ENCODE data around the gene CEP120.
"Not testable (repeated sequence)": the region's sequence is repeated elsewhere in the genome, so short reads cannot be mapped to it uniquely, and the experiment has no call there.

The CEP120 gene

GRCh38 chr5:123401320-123401719 lies 21.9 kb downstream of the CEP120 start:
- H3K9me3 Mint-ChIP-seq: no peaks in the 10 kb centered on the region
- H3K4me3 Mint-ChIP-seq: no peak overlapping the region
- no peak overlapping the region for H3K27ac Mint-ChIP-seq
- H3K4me1 Mint-ChIP-seq: no peaks in the 10 kb centered on the region
- TF ChIP-seq CTCF (IDR thresholded peaks at IDR 0.05; ENCODE audit: unreplicated experiment in 3 of 3): no peak
- peaks cover 65% of the 10 kb centered on the region for H3K36me3 Mint-ChIP-seq (ENCODE audit: low read depth)
- no peaks in the 10 kb centered on the region for H3K27me3 Mint-ChIP-seq (ENCODE audit: low read depth)

- H3K27ac Mint-ChIP-seq; H3K27me3 Mint-ChIP-seq (ENCODE audit: low read depth); H3K4me1 Mint-ChIP-seq; H3K9me3 Mint-ChIP-seq; H3K4me3 Mint-ChIP-seq: not testable (repeated sequence)
- peaks cover 61% of the 10 kb centered on the region for H3K36me3 Mint-ChIP-seq (ENCODE audit: low read depth)
These were observed 22.3 kb downstream of the CEP120 start for GRCh38 chr5:123400870-123401291.

GRCh38 chr5:123398058-123398733 lies 25.0 kb downstream of the CEP120 start:
- Mint-ChIP-seq H3K4me3 (no peak overlapping the region), H3K4me1 (no peaks in the 10 kb centered on the region), H3K9me3 (no peaks in the 10 kb centered on the region), H3K27ac (no peak overlapping the region), H3K27me3 (ENCODE audit: low read depth) (no peaks in the 10 kb centered on the region), H3K36me3 (ENCODE audit: low read depth) (peaks cover 57% of the 10 kb centered on the region)
- no peak for TF ChIP-seq CTCF (IDR thresholded peaks at IDR 0.05; ENCODE audit: unreplicated experiment in 3 of 3)

GRCh38 chr5:123397538-123397937 lies 25.7 kb downstream of the CEP120 start:
- Mint-ChIP-seq H3K36me3 (ENCODE audit: low read depth) (peaks cover 56% of the 10 kb centered on the region), H3K4me3 (no peak overlapping the region), H3K9me3 (no peaks in the 10 kb centered on the region), H3K27ac (no peak overlapping the region), H3K27me3 (ENCODE audit: low read depth) (no peaks in the 10 kb centered on the region), H3K4me1 (no peaks in the 10 kb centered on the region)
- TF ChIP-seq CTCF (IDR thresholded peaks at IDR 0.05; ENCODE audit: unreplicated experiment in 3 of 3): no peak

- TF ChIP-seq CTCF (IDR thresholded peaks at IDR 0.05; ENCODE audit: unreplicated experiment in 3 of 3): no peak
- H3K4me1 Mint-ChIP-seq: no peaks in the 10 kb centered on the region
- H3K4me3 Mint-ChIP-seq: no peak overlapping the region
- no peaks in the 10 kb centered on the region for H3K27me3 Mint-ChIP-seq (ENCODE audit: low read depth)
- no peak overlapping the region for H3K27ac Mint-ChIP-seq
- peaks cover 56% of the 10 kb centered on the region for H3K36me3 Mint-ChIP-seq (ENCODE audit: low read depth)
- H3K9me3 Mint-ChIP-seq: no peaks in the 10 kb centered on the region
These were observed 32.2 kb downstream of the CEP120 start for GRCh38 chr5:123391009-123391408.

- no peaks in the 10 kb centered on the region for H3K4me1 Mint-ChIP-seq
- no peaks in the 10 kb centered on the region for H3K27me3 Mint-ChIP-seq (ENCODE audit: low read depth)
- no peak overlapping the region for H3K27ac Mint-ChIP-seq
- H3K4me3 Mint-ChIP-seq: no peak overlapping the region
- no peak for TF ChIP-seq CTCF (IDR thresholded peaks at IDR 0.05; ENCODE audit: unreplicated experiment in 3 of 3)
- peaks cover 59% of the 10 kb centered on the region for H3K36me3 Mint-ChIP-seq (ENCODE audit: low read depth)
- H3K9me3 Mint-ChIP-seq: no peaks in the 10 kb centered on the region
These were observed 33.4 kb downstream of the CEP120 start for GRCh38 chr5:123389794-123390193.

All from nephron (organoid).